Measurements from ENCODE around the gene PTPRF.

The PTPRF gene

DNA sequence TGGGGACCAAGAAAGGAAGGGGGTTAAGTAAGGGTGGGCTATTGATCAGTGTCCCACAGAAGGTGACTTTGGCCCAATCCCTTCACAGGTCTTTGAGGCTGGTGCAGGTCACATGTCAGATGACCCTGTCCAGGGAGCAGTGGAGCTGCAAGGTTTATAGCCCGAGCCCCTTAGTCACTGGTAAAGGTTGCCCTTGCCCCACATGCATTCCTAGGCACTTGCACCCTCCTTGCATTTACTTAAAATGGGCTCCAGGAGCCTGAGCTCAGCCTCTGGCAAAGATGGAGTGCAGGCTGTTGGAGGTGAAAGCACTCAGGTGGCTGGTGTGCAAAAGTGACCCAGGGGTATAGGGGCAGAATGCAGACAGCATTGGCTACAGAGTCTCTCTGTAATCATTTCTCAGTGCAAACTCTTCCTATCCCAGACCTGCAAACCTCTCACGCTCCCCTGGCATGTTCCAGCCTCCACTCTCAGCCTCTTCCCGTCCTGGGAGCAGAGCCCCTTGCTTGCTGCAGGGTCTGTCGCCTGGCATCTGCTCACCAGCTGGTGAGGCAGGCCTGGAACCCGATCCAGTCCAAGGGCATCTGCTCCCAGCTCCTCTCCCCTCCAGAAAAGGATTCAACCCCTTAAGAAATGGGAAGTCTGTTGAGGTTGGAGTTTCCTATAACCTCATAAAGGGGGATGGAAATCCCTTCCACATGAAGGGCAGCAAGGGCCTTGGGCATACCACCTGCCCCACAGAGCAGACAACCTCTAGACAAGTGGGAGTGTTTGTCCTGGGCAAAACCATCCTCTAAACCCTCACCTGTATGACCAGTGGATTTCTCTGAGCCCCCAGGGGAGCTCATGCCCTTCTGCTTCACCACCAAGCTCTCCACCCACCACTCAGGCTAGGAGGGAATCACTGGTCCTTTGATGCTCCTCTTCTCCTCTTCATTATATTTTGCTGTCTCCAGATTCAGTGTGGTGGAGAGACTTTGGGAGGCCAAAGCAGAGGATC is 23.1 kb upstream of the PTPRF start:
- no peak for DNase-seq (ENCODE audit: low spot score)
- TF ChIP-seq, protein P1, sequence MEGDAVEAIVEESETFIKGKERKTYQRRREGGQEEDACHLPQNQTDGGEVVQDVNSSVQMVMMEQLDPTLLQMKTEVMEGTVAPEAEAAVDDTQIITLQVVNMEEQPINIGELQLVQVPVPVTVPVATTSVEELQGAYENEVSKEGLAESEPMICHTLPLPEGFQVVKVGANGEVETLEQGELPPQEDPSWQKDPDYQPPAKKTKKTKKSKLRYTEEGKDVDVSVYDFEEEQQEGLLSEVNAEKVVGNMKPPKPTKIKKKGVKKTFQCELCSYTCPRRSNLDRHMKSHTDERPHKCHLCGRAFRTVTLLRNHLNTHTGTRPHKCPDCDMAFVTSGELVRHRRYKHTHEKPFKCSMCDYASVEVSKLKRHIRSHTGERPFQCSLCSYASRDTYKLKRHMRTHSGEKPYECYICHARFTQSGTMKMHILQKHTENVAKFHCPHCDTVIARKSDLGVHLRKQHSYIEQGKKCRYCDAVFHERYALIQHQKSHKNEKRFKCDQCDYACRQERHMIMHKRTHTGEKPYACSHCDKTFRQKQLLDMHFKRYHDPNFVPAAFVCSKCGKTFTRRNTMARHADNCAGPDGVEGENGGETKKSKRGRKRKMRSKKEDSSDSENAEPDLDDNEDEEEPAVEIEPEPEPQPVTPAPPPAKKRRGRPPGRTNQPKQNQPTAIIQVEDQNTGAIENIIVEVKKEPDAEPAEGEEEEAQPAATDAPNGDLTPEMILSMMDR (IDR thresholded peaks at IDR 0.05): no peak
- no peak overlapping the region for H3K4me3 ChIP-seq
- H3K27ac ChIP-seq: no peak overlapping the region

DNA sequence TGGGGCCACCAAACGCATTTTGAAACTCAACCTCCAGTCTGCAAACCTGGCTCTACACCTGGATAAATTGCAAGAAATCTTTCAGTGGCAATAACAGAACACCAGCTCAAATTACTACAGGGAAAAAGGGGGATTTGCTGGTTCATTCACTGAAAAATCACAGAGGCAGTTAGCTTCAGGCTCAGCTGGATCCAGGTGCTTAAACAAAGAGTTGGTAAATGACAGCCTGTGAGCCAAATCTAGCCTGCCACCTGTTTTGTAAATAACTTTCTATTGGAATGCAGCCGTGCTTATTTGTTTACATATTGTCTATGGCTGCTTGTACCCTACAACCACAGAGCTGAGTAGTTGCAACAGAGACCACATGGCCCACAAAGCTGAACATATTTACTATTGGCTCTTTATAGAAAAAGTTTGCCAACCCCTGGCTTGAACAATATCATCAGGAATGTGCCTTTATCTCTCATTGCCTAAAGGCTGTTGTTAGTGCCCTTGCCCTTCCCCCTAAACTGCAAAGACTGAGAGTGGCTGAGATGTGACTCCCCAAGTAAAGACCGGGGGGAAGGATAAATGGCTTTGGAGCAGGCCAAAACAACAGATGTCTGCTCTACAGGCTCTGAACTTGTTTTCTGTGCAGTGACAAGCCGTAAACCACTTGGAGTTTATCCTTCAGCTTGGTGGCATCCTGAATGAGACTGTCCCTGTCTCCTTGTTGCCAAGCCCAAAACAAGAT is 21.5 kb upstream of the PTPRF start:
- no peak overlapping the region for H3K27ac ChIP-seq
- TF ChIP-seq, protein P1 (IDR thresholded peaks at IDR 0.05): no peak

DNA sequence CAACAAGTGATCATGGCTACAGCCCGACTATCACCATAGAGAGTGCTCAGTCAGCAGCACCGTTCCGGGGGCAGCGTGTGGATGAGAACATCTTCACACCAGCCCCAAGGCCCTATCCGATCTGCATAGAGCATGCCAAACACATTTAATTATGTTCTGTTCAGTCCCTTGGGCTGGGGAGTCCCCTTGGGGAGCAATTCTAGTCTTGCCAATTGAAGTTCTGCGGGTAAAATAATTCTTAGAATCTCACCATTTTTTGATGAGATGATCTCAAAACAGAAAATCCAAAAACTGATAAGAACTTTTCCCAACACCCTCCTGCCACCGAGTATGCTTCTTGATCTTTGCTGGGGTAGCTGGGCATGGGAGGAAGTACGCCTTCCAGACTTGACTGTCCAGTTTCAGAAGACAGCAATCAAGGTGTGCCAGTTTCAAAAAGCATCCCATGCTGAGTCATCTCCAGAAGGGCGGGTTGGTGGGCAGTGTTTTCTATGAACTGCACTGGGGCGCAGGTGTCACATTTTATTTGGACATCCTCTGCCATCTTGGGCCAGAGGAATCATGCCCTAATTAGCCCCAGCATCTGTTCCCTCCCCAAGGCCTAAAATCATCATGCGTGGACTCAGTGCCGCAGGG is 20.8 kb upstream of the PTPRF start:
- Histone ChIP-seq H3K4me3 (no peak overlapping the region), H3K27ac (no peak overlapping the region)
- TF ChIP-seq, protein P1 (IDR thresholded peaks at IDR 0.05): no peak
- peak; percentile 26 for DNase-seq (ENCODE audit: low spot score)

More for the DNA sequence above, 21.5 kb upstream of the PTPRF start:
- no peak for DNase-seq (ENCODE audit: low spot score)
- H3K4me3 ChIP-seq: no peak overlapping the region

DNA sequence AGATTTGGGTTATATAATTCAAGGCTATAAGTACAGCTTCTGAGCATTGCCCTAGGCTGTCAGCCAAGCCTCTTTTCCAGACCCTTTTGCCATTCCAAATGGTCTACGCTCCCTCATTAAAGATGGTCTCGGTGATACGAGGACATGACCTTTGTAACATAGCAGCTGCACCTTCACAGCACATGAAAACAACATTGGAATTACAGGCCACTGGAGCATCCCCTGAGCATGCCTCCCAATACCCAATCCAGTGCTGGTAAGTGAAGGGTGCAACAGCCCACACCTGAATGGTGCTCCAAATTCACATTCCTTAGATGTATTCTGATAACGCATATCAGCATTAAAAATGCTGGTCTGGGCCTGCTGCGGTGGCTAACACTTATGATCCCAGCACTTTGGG is 20.1 kb upstream of the PTPRF start:
- peak; percentile 12 for DNase-seq (ENCODE audit: low spot score)
- no peak overlapping the region for H3K27ac ChIP-seq

DNA sequence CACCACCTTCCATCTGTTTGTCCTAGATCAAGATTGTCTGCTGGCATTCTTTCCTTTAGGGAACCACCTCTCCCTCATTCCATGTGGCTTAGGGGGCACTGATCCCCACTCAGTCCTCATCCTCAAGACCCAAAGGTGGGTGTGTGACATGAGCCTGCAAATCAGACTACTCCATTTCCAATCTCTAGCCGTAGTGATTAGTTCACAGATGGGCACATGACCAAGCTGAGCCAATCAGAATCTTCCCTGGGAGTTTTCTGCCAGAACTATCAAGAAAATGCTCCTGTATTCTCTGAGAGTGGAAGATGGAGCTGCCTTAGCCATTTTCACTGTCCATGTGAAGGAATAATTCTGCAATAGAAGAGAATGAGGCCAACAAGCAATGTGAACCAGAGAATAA is 19.3 kb upstream of the PTPRF start:
- no peak for DNase-seq (ENCODE audit: low spot score)
- TF ChIP-seq, protein P1 (IDR thresholded peaks at IDR 0.05): no peak
- no peak overlapping the region for H3K4me3 ChIP-seq
- H3K27ac ChIP-seq: no peak overlapping the region

More for the DNA sequence above, 20.1 kb upstream of the PTPRF start:
- H3K4me3 ChIP-seq: no peak overlapping the region
- TF ChIP-seq, protein P1 (IDR thresholded peaks at IDR 0.05): no peak

DNA sequence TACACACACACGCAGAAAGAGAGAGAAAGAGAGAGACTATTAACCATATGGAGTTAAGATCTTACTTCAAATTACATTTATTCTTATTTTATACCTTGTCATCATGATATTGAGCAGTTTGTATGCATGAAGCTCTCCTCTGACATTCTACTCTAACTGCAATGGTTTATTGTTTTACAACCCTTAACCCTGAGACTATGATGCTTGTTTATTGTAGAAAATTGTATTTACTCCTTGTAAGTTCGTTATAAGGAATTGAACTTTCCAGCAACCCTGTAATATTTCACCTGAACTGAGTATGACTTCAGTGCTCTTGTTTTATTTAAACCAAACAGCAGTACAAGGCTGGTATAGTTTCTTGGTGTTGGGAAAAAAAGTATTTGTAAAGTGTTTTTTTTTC is 18.6 kb upstream of the PTPRF start:
- no peak for DNase-seq (ENCODE audit: low spot score)
- no peak overlapping the region for H3K4me3 ChIP-seq
- TF ChIP-seq, protein P1 (IDR thresholded peaks at IDR 0.05): no peak
- no peak overlapping the region for H3K27ac ChIP-seq

All from coronary artery (tissue), 2 donors.